ENCODE data around the gene CEP290. TPM values are rescaled to one million over a fixed set of nuclear protein-coding genes. Genes with fewer than 3 reads are reported as not detected.
"Not testable (repeated sequence)": the region's sequence is repeated elsewhere in the genome, so short reads cannot be mapped to it uniquely, and the experiment has no call there.

CEP290 gene
- total RNA-seq, 1 experiment from 2014 or later = 17.7 TPM

GRCh38 chr12:88139711-88140110 is 2.2 kb downstream of the CEP290 start:
- not testable (repeated sequence) for H3K4me3 ChIP-seq (ENCODE audit: low read length); H3K9me2 ChIP-seq (replicated peaks; ENCODE audit: insufficient read depth, low read length); H3K9me3 ChIP-seq (ENCODE audit: low read length); H3K27me3 ChIP-seq (ENCODE audit: low read length); H3K27ac ChIP-seq (ENCODE audit: low read length); H3K9ac ChIP-seq (ENCODE audit: low read length); H2AFZ ChIP-seq (ENCODE audit: low read length); H4K20me1 ChIP-seq (ENCODE audit: insufficient read depth, low read depth, low read length); DNase-seq; H3K4me2 ChIP-seq (ENCODE audit: low read depth, low read length, poor library complexity, severe bottlenecking)
- Histone ChIP-seq H3K4me1 (ENCODE audit: low read length) (peaks cover 26% of the 10 kb centered on the region), H3K79me2 (ENCODE audit: low read length) (peaks cover 66% of the 10 kb centered on the region), H3K36me3 (ENCODE audit: insufficient read depth, low read length) (peaks cover 24% of the 10 kb centered on the region)

GRCh38 chr12:88133181-88133580 is 8.7 kb downstream of the CEP290 start:
- H3K27me3 ChIP-seq (ENCODE audit: low read length) = not testable (repeated sequence)

GRCh38 chr12:88132392-88132791 is 9.5 kb downstream of the CEP290 start:
- 0 out of 2 replicates have a peak, but pooled peaks cover 3% of the 10 kb centered on the region for H3K4me1 ChIP-seq (ENCODE audit: low read length)
- H3K79me2 ChIP-seq (ENCODE audit: low read length) = peaks cover 10% of the 10 kb centered on the region
- H4K20me1 ChIP-seq (ENCODE audit: insufficient read depth, low read depth, low read length) = no peaks in the 10 kb centered on the region
- peak overlapping the region; percentile 63 for H3K27ac ChIP-seq (ENCODE audit: low read length)
- no peak for DNase-seq
- H3K4me2 ChIP-seq (ENCODE audit: low read depth, low read length, poor library complexity, severe bottlenecking) = no peak overlapping the region
- peaks cover 30% of the 10 kb centered on the region for H3K36me3 ChIP-seq (ENCODE audit: insufficient read depth, low read length)
- no peaks in the 10 kb centered on the region for H3K9me3 ChIP-seq (ENCODE audit: low read length)
- H3K9ac ChIP-seq (ENCODE audit: low read length) = no peak overlapping the region
- H3K27me3 ChIP-seq (ENCODE audit: low read length) = no peaks in the 10 kb centered on the region
- no peak overlapping the region for H2AFZ ChIP-seq (ENCODE audit: low read length)
- H3K9me2 ChIP-seq (replicated peaks; ENCODE audit: insufficient read depth, low read length) = no peaks in the 10 kb centered on the region
- H3K4me3 ChIP-seq (ENCODE audit: low read length) = no peak overlapping the region

More at GRCh38 chr12:88133181-88133580, 8.7 kb downstream of the CEP290 start:
- H3K79me2 ChIP-seq (ENCODE audit: low read length) = peaks cover 17% of the 10 kb centered on the region
- DNase-seq; H3K9me3 ChIP-seq (ENCODE audit: low read length); H2AFZ ChIP-seq (ENCODE audit: low read length); H3K9ac ChIP-seq (ENCODE audit: low read length); H3K4me1 ChIP-seq (ENCODE audit: low read length); H4K20me1 ChIP-seq (ENCODE audit: insufficient read depth, low read depth, low read length); H3K4me3 ChIP-seq (ENCODE audit: low read length); H3K27ac ChIP-seq (ENCODE audit: low read length); H3K4me2 ChIP-seq (ENCODE audit: low read depth, low read length, poor library complexity, severe bottlenecking); H3K9me2 ChIP-seq (replicated peaks; ENCODE audit: insufficient read depth, low read length): not testable (repeated sequence)
- peaks cover 24% of the 10 kb centered on the region for H3K36me3 ChIP-seq (ENCODE audit: insufficient read depth, low read length)

- Histone ChIP-seq H3K27ac (ENCODE audit: low read length) (no peak overlapping the region), H3K27me3 (ENCODE audit: low read length) (no peaks in the 10 kb centered on the region), H3K9me3 (ENCODE audit: low read length) (no peaks in the 10 kb centered on the region), H2AFZ (ENCODE audit: low read length) (no peak overlapping the region), H3K4me2 (ENCODE audit: low read depth, low read length, poor library complexity, severe bottlenecking) (no peak overlapping the region), H3K36me3 (ENCODE audit: insufficient read depth, low read length) (peaks cover 20% of the 10 kb centered on the region; the same call in 1 of the 2 replicates), H3K9me2 (replicated peaks; ENCODE audit: insufficient read depth, low read length) (no peaks in the 10 kb centered on the region), H3K79me2 (ENCODE audit: low read length) (no peaks in the 10 kb centered on the region; the same call in 1 of the 2 replicates), H3K9ac (ENCODE audit: low read length) (no peak overlapping the region), H3K4me1 (ENCODE audit: low read length) (0 out of 2 replicates have a peak, but pooled peaks cover 3% of the 10 kb centered on the region), H4K20me1 (ENCODE audit: insufficient read depth, low read depth, low read length) (no peaks in the 10 kb centered on the region), H3K4me3 (ENCODE audit: low read length) (no peak overlapping the region)
- DNase-seq = no peak
Measured at GRCh38 chr12:88127855-88128254, 14.0 kb downstream of the CEP290 start.

GRCh38 chr12:88127099-88127498 is 14.8 kb downstream of the CEP290 start:
- DNase-seq = no peak
- Histone ChIP-seq H3K27me3 (ENCODE audit: low read length) (no peaks in the 10 kb centered on the region), H3K27ac (ENCODE audit: low read length) (no peak overlapping the region), H3K9me3 (ENCODE audit: low read length) (no peaks in the 10 kb centered on the region), H2AFZ (ENCODE audit: low read length) (no peak overlapping the region), H4K20me1 (ENCODE audit: insufficient read depth, low read depth, low read length) (no peaks in the 10 kb centered on the region), H3K36me3 (ENCODE audit: insufficient read depth, low read length) (peaks cover 22% of the 10 kb centered on the region; the same call in 1 of the 2 replicates), H3K79me2 (ENCODE audit: low read length) (no peaks in the 10 kb centered on the region; the same call in 1 of the 2 replicates), H3K9ac (ENCODE audit: low read length) (no peak overlapping the region), H3K4me3 (ENCODE audit: low read length) (no peak overlapping the region), H3K4me2 (ENCODE audit: low read depth, low read length, poor library complexity, severe bottlenecking) (no peak overlapping the region), H3K9me2 (replicated peaks; ENCODE audit: insufficient read depth, low read length) (no peaks in the 10 kb centered on the region; the same call in 1 of the 2 replicates), H3K4me1 (ENCODE audit: low read length) (no peaks in the 10 kb centered on the region)

- H3K4me1 ChIP-seq (ENCODE audit: low read length) = no peaks in the 10 kb centered on the region
- H3K9me3 ChIP-seq (ENCODE audit: low read length) = no peaks in the 10 kb centered on the region
- no peaks in the 10 kb centered on the region for H4K20me1 ChIP-seq (ENCODE audit: insufficient read depth, low read depth, low read length)
- H3K36me3 ChIP-seq (ENCODE audit: insufficient read depth, low read length) = peaks cover 35% of the 10 kb centered on the region; the same call in 1 of the 2 replicates
- no peak overlapping the region for H3K4me3 ChIP-seq (ENCODE audit: low read length)
- no peaks in the 10 kb centered on the region; the same call in 1 of the 2 replicates for H3K79me2 ChIP-seq (ENCODE audit: low read length)
- DNase-seq = no peak
- no peaks in the 10 kb centered on the region; the same call in 1 of the 2 replicates for H3K9me2 ChIP-seq (replicated peaks; ENCODE audit: insufficient read depth, low read length)
- H3K27me3 ChIP-seq (ENCODE audit: low read length) = no peaks in the 10 kb centered on the region
- no peak overlapping the region for H3K9ac ChIP-seq (ENCODE audit: low read length)
- H3K4me2 ChIP-seq (ENCODE audit: low read depth, low read length, poor library complexity, severe bottlenecking) = no peak overlapping the region
- no peak overlapping the region for H3K27ac ChIP-seq (ENCODE audit: low read length)
- H2AFZ ChIP-seq (ENCODE audit: low read length) = no peak overlapping the region
Measured at GRCh38 chr12:88122666-88123065, 19.2 kb downstream of the CEP290 start.

GRCh38 chr12:88113871-88114270 is 28.0 kb downstream of the CEP290 start:
- no peak for DNase-seq
- Histone ChIP-seq H3K4me2 (ENCODE audit: low read depth, low read length, poor library complexity, severe bottlenecking) (no peak overlapping the region), H4K20me1 (ENCODE audit: insufficient read depth, low read depth, low read length) (no peaks in the 10 kb centered on the region), H2AFZ (ENCODE audit: low read length) (no peak overlapping the region), H3K9me3 (ENCODE audit: low read length) (no peaks in the 10 kb centered on the region), H3K27me3 (ENCODE audit: low read length) (no peaks in the 10 kb centered on the region), H3K9me2 (replicated peaks; ENCODE audit: insufficient read depth, low read length) (no peaks in the 10 kb centered on the region), H3K36me3 (ENCODE audit: insufficient read depth, low read length) (peaks cover 43% of the 10 kb centered on the region; the same call in 1 of the 2 replicates), H3K79me2 (ENCODE audit: low read length) (no peaks in the 10 kb centered on the region), H3K4me1 (ENCODE audit: low read length) (no peaks in the 10 kb centered on the region), H3K9ac (ENCODE audit: low read length) (no peak overlapping the region), H3K4me3 (ENCODE audit: low read length) (no peak overlapping the region), H3K27ac (ENCODE audit: low read length) (no peak overlapping the region)

GRCh38 chr12:88111074-88111652 is 30.7 kb downstream of the CEP290 start:
- no peaks in the 10 kb centered on the region for H3K27me3 ChIP-seq (ENCODE audit: low read length)
- H3K27ac ChIP-seq (ENCODE audit: low read length) = no peak overlapping the region
- H4K20me1 ChIP-seq (ENCODE audit: insufficient read depth, low read depth, low read length) = no peaks in the 10 kb centered on the region
- H2AFZ ChIP-seq (ENCODE audit: low read length) = no peak overlapping the region
- DNase-seq = peak; percentile 52
- H3K36me3 ChIP-seq (ENCODE audit: insufficient read depth, low read length) = peaks cover 32% of the 10 kb centered on the region; the same call in 1 of the 2 replicates
- H3K4me2 ChIP-seq (ENCODE audit: low read depth, low read length, poor library complexity, severe bottlenecking) = no peak overlapping the region
- no peaks in the 10 kb centered on the region for H3K9me2 ChIP-seq (replicated peaks; ENCODE audit: insufficient read depth, low read length)
- no peak overlapping the region for H3K9ac ChIP-seq (ENCODE audit: low read length)
- no peaks in the 10 kb centered on the region for H3K9me3 ChIP-seq (ENCODE audit: low read length)
- H3K79me2 ChIP-seq (ENCODE audit: low read length) = no peaks in the 10 kb centered on the region
- no peak overlapping the region for H3K4me3 ChIP-seq (ENCODE audit: low read length)
- H3K4me1 ChIP-seq (ENCODE audit: low read length) = no peaks in the 10 kb centered on the region
